Stimulated activated CD8-positive, alpha-beta memory T cell treated with anti-CD3 and anti-CD28 coated beads, Interleukin-4, amount 100 ng/mL, for 24 hours (primary cell): ENCODE data around the gene MOB1B.
"Not testable (repeated sequence)": the region's sequence is repeated elsewhere in the genome, so short reads cannot be mapped to it uniquely, and the experiment has no call there.

Experiments used
- DNase-seq: peaks from one replicate; pipeline ENCODE4 v3.0.0-alpha.2; 2020; ENCODE audit warnings: low read depth

The MOB1B gene

GRCh38 chr4:71009086-71009485, 106.9 kb downstream of the MOB1B start:
- no peak for DNase-seq

- DNase-seq = no peak
These were observed 107.9 kb downstream of the MOB1B start for GRCh38 chr4:71009890-71010588.

DNA sequence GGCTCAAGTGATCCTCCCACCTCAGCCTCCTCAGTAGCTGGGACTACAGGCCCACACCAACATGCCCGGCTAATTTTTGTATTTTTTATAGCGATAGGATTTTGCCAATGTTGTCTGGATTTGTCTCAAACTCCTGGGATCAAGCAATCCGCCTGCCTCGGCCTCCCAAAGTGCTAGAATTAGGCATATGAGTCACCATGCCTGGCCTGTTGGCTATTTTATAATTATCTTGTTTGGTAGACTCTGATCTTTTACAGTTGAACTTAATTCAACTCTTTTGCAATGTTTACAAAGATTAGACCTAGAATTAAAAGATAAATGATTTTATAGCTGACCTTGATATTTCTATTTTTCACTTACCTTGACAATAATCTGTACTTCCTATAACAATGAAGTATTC, 109.3 kb downstream of the MOB1B start:
- DNase-seq = no peak

DNA sequence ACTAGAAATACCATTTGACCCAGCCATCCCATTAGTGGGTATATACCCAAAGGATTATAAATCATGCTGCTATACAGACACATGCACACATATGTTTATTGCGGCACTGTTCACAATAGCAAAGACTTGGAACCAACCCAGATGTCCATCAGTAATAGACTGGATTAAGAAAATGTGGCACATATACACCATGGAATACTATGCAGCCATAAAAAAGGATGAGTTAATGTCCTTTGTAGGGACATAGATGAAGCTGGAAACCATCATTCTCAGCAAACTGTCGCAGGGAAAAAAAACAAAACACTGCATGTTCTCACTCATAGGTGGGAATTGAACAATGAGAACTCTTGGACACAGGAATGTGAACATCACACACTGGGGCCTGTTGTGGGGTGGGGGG, 115.2 kb downstream of the MOB1B start:
- not testable (repeated sequence) for DNase-seq

- DNase-seq = no peak
These were observed 118.4 kb downstream of the MOB1B start for GRCh38 chr4:71020611-71021010.

- DNase-seq = no peak
These were observed 123.5 kb downstream of the MOB1B start for GRCh38 chr4:71025654-71026053.

GRCh38 chr4:71026086-71026485, 123.9 kb downstream of the MOB1B start:
- no peak for DNase-seq

- no peak for DNase-seq
These were observed 125.4 kb downstream of the MOB1B start for GRCh38 chr4:71027611-71028010.

DNA sequence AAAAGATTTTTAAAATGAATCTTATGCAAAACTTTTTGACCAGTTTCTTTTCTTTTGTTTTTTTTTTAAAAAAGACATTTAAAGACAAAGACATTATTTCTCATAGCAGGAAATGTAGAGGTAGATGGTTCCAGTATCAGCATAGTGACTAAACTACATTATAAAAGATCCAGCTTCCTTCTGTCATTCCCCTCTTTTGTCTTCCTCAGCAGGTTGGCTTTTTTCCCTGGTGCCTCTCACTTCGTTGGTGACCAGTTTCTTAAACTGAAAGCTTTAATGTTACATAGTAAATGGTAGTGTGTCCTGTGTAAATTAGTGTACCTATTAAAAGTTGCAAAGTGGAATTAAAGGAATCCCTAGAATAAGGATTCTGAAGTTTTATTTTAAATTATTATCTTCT, 127.3 kb downstream of the MOB1B start:
- no peak for DNase-seq

- DNase-seq = not testable (repeated sequence)
These were observed 129.9 kb downstream of the MOB1B start for GRCh38 chr4:71032106-71032505.
